Muscle layer of duodenum (tissue), 2 donors: ENCODE data around the gene ZNG1C.
"Not testable (repeated sequence)": the region's sequence is repeated elsewhere in the genome, so short reads cannot be mapped to it uniquely, and the experiment has no call there.

Experiments
- H3K27ac ChIP-seq: one replicate; pipeline ENCODE4 v1.7.0; 2013; ENCODE audit warnings: mild to moderate bottlenecking, low read length
- H3K27me3 ChIP-seq: one replicate; pipeline ENCODE4 v1.7.0; 2013; ENCODE audit warnings: low read depth, mild to moderate bottlenecking, control low read depth, low read length
- H3K36me3 ChIP-seq, 2 donors: one replicate each; pipeline ENCODE4 v1.7.0; 2013; ENCODE audit warnings: low read length in 2 of 2, control low read depth in 1 of 2, mild to moderate bottlenecking in 1 of 2; ENCODE audit not compliant: insufficient read depth in 2 of 2, control insufficient read depth in 1 of 2
- H3K4me1 ChIP-seq, 2 donors: one replicate each; pipeline ENCODE4 v1.7.0; 2013; ENCODE audit warnings: low read length in 2 of 2, mild to moderate bottlenecking in 2 of 2, control low read depth in 1 of 2, moderate library complexity in 1 of 2; ENCODE audit not compliant: insufficient read depth in 2 of 2, control insufficient read depth in 1 of 2
- H3K4me3 ChIP-seq, 2 donors: one replicate each; pipeline ENCODE4 v1.7.0; 2013; ENCODE audit warnings: low read length in 2 of 2, low read depth in 1 of 2, mild to moderate bottlenecking in 1 of 2
- H3K9me3 ChIP-seq, 2 donors: one replicate each; pipeline ENCODE4 v1.7.0; 2013; ENCODE audit warnings: low read length in 2 of 2, control low read depth in 1 of 2, mild to moderate bottlenecking in 1 of 2; ENCODE audit not compliant: control insufficient read depth in 1 of 2
- donor health status: healthy.

The ZNG1C gene

GRCh38 chr9:68318209-68318608 is 76.4 kb downstream of the ZNG1C start:
- H3K9me3 ChIP-seq, H3K27ac ChIP-seq, H3K4me3 ChIP-seq, H3K36me3 ChIP-seq, H3K4me1 ChIP-seq, H3K27me3 ChIP-seq: not testable (repeated sequence)

GRCh38 chr9:68323749-68324148 is 82.0 kb downstream of the ZNG1C start:
- H3K4me1 ChIP-seq, H3K36me3 ChIP-seq, H3K27ac ChIP-seq, H3K4me3 ChIP-seq, H3K9me3 ChIP-seq, H3K27me3 ChIP-seq: not testable (repeated sequence)

GRCh38 chr9:68324518-68324917 is 82.7 kb downstream of the ZNG1C start:
- H3K36me3 ChIP-seq, H3K27me3 ChIP-seq, H3K9me3 ChIP-seq, H3K4me1 ChIP-seq, H3K4me3 ChIP-seq, H3K27ac ChIP-seq: not testable (repeated sequence)

- not testable (repeated sequence) for H3K36me3 ChIP-seq, H3K4me3 ChIP-seq, H3K9me3 ChIP-seq, H3K27ac ChIP-seq, H3K27me3 ChIP-seq, H3K4me1 ChIP-seq
These were observed 87.3 kb downstream of the ZNG1C start for GRCh38 chr9:68329106-68329505.

- H3K27me3 ChIP-seq, H3K4me3 ChIP-seq, H3K27ac ChIP-seq, H3K9me3 ChIP-seq, H3K36me3 ChIP-seq, H3K4me1 ChIP-seq: not testable (repeated sequence)
These were observed 88.9 kb downstream of the ZNG1C start for GRCh38 chr9:68330531-68331173.

- H3K27me3 ChIP-seq, H3K27ac ChIP-seq, H3K36me3 ChIP-seq, H3K4me3 ChIP-seq, H3K4me1 ChIP-seq, H3K9me3 ChIP-seq: not testable (repeated sequence)
These were observed 90.3 kb downstream of the ZNG1C start for GRCh38 chr9:68332122-68332521.

GRCh38 chr9:68335935-68336334 is 94.2 kb downstream of the ZNG1C start:
- not testable (repeated sequence) for H3K27me3 ChIP-seq, H3K9me3 ChIP-seq, H3K4me3 ChIP-seq, H3K36me3 ChIP-seq, H3K27ac ChIP-seq, H3K4me1 ChIP-seq

- H3K27me3 ChIP-seq, H3K4me1 ChIP-seq, H3K9me3 ChIP-seq, H3K27ac ChIP-seq, H3K4me3 ChIP-seq, H3K36me3 ChIP-seq: not testable (repeated sequence)
These were observed 95.0 kb downstream of the ZNG1C start for GRCh38 chr9:68336639-68337339.

GRCh38 chr9:68338000-68338399 is 96.2 kb downstream of the ZNG1C start:
- H3K27ac ChIP-seq, H3K4me3 ChIP-seq, H3K4me1 ChIP-seq, H3K27me3 ChIP-seq, H3K9me3 ChIP-seq, H3K36me3 ChIP-seq: not testable (repeated sequence)

- H3K36me3 ChIP-seq, H3K9me3 ChIP-seq, H3K27me3 ChIP-seq, H3K27ac ChIP-seq, H3K4me3 ChIP-seq, H3K4me1 ChIP-seq: not testable (repeated sequence)
These were observed 100.7 kb downstream of the ZNG1C start for GRCh38 chr9:68342265-68343025.

- H3K4me1 ChIP-seq, result not testable (repeated sequence)
These were observed 101.5 kb downstream of the ZNG1C start for GRCh38 chr9:68343242-68343641.

GRCh38 chr9:68343992-68344391 is 102.2 kb downstream of the ZNG1C start:
- H3K4me3 ChIP-seq, H3K9me3 ChIP-seq, H3K27ac ChIP-seq, H3K4me1 ChIP-seq, H3K36me3 ChIP-seq, H3K27me3 ChIP-seq: not testable (repeated sequence)

More at GRCh38 chr9:68343242-68343641, 101.5 kb downstream of the ZNG1C start:
- not testable (repeated sequence) for H3K4me3 ChIP-seq, H3K36me3 ChIP-seq, H3K27ac ChIP-seq, H3K9me3 ChIP-seq, H3K27me3 ChIP-seq
